K562 (cell line): ENCODE results near the gene WIF1. TPM values are rescaled to one million over a fixed set of nuclear protein-coding genes. Genes with fewer than 3 reads are reported as not detected.

Experiments used
- AFF1 ChIP-seq, 2 experiments: fragments of 450-650 bp; IDR thresholded peaks; 2 replicates each; pipeline ENCODE4 v1.6.1; 2018; ENCODE audit warnings: mild to moderate bottlenecking in 2 of 2, low read depth in 1 of 2; ENCODE audit not compliant: partially characterized antibody in 2 of 2
- CEBPZ ChIP-seq: fragments of 150-350 bp; IDR thresholded peaks from 2 replicates; pipeline ENCODE4 v1.6.1; 2014; ENCODE audit warnings: low read depth, mild to moderate bottlenecking, low read length, borderline replicate concordance
- ELK1 ChIP-seq: sonication (generic); formaldehyde crosslinking; IDR thresholded peaks from 2 replicates; pipeline ENCODE4 v1.8.1; 2022; ENCODE audit warnings: missing genetic modification reagents
- PATZ1 ChIP-seq: fragments of 250-450 bp; sonication (Bioruptor Pico); IDR thresholded peaks from 2 replicates; pipeline ENCODE4 v1.5.0; 2020; ENCODE audit warnings: mild to moderate bottlenecking, borderline replicate concordance
- PKNOX1 ChIP-seq: fragments of 450-650 bp; IDR thresholded peaks from 2 replicates; pipeline ENCODE4 v1.6.1; 2016
- ZBTB34 ChIP-seq: fragments of 250-450 bp; sonication (Bioruptor Pico); IDR thresholded peaks from 2 replicates; pipeline ENCODE4 v1.8.0; 2021; ENCODE audit warnings: mild to moderate bottlenecking, moderate library complexity
- polyA plus RNA-seq, 8 experiments: library from polyadenylated mRNA; depleted of rRNA in 4 of 8; stranded (reverse) in 5 of 8; unstranded in 3 of 8; fragments of >200 nt; fragmentation: Nextera tagmentation in 2 of 8; fragmentation: Illumina TruSeq in 1 of 8; extraction: Ambion mirVana in 2 of 8; extraction: Trizol in 1 of 8; gene quantifications; 2 replicates each; pipeline versions ENCODE4 v1.2.1 to v1.2.3, GENCODE V29; 2011 to 2014; ENCODE audit warnings: inconsistent platforms in 1 of 8, missing spikeins in 1 of 8
- total RNA-seq, 7 experiments: library from RNA; depleted of rRNA in 6 of 7; stranded (reverse); fragments of >200 nt in 6 of 7; fragmentation: Illumina TruSeq in 2 of 7; extraction: Trizol in 2 of 7; gene quantifications; 2 replicates each; pipeline versions ENCODE4 v1.2.1 to v1.2.3, GENCODE V29; 2011 to 2021; ENCODE audit warnings: low replicate concordance in 1 of 7

Gene WIF1
- total and polyA plus RNA-seq, 9 of the 15 experiments (the other 6 are each of a cell fraction or from before 2014, with no cell fraction given) = not detected

- TF ChIP-seq AFF1 (IDR thresholded peaks at IDR 0.05; ENCODE audit: low read depth in 1 of 2, partially characterized antibody in 2 of 2) (no peak), ELK1 (CRISPR knock-in tag) (no peak), PATZ1 (CRISPR knock-in tag) (no peak), CEBPZ (no peak), ZBTB34 (CRISPR knock-in tag) (no peak), PKNOX1 (no peak)
These were observed 106.4 kb downstream of the WIF1 start (continued) for GRCh38 chr12:65014504-65015271.
